Psoas muscle (tissue), 8 donors: ENCODE results near the gene DNMT3A. TPM values are rescaled to one million over a fixed set of nuclear protein-coding genes. Genes with fewer than 3 reads are reported as not detected.

ENCODE experiments used
- ATAC-seq, 4 donors: fragments of 200-7000 bp; cut with Tn5 transposase; one replicate each; pipeline ENCODE4 v1.9.1; 2020; ENCODE audit warnings: moderate library complexity in 3 of 4, mild to moderate bottlenecking in 2 of 4
- DNase-seq, 2 donors: peaks; one replicate each; pipeline ENCODE4 v3.0.0-alpha.2; 2020
- H3K27ac ChIP-seq: fragments of 200-600 bp; one replicate; pipeline ENCODE4 v1.8.0; 2022
- H3K27me3 ChIP-seq, 3 donors: fragments of 200-600 bp in 1 of 3; one replicate each; pipeline versions ENCODE4 v1.6.1 to v1.8.0; 2013 to 2022; ENCODE audit warnings: low read length in 2 of 3, mild to moderate bottlenecking in 2 of 3, moderate library complexity in 1 of 3; ENCODE audit not compliant: insufficient read depth in 3 of 3
- H3K36me3 ChIP-seq, 2 donors: fragments of 200-600 bp in 1 of 2; one replicate each; pipeline versions ENCODE4 v1.6.1 to v1.8.0; 2013 to 2022; ENCODE audit warnings: low read depth in 1 of 2, mild to moderate bottlenecking in 1 of 2, moderate library complexity in 1 of 2; ENCODE audit not compliant: insufficient read depth in 1 of 2
- H3K4me1 ChIP-seq: fragments of 200-600 bp; one replicate; pipeline ENCODE4 v1.8.0; 2022
- H3K4me3 ChIP-seq: fragments of 200-600 bp; one replicate; pipeline ENCODE4 v1.8.0; 2022; ENCODE audit warnings: mild to moderate bottlenecking
- H3K9me3 ChIP-seq: fragments of 200-600 bp; one replicate; pipeline ENCODE4 v1.8.0; 2022
- WGBS, 3 donors: extraction: QIAGEN DNeasy Blood & Tissue Kit; methylation state at CpG; one replicate each; pipeline versions ENCODE4 v1.1.6 to v1.1.7; 2013; 5-methylcytosine and 5-hydroxymethylcytosine counted together
- intact Hi-C, 2 donors: fragments of 100-400 bp; cut with DNase I; formaldehyde crosslinking; loops; one replicate each; pipeline versions ENCODE4 v1.11.0 to v1.14.2; 2022
- polyA plus RNA-seq, 3 donors: library from polyadenylated mRNA; stranded (reverse); fragments of 200-250 nt; gene quantifications; one replicate each; pipeline ENCODE4 v1.2.3, GENCODE V29; 2013
- total RNA-seq, 4 donors: library from RNA; stranded (reverse); fragmentation: NEBNext Ultra II Directional in 2 of 4; extraction: Animal tissue kit (Norgen Biotek cat#: 25700) in 2 of 4; gene quantifications; one replicate each; pipeline versions ENCODE4 v1.2.1 to v1.2.4, GENCODE V29; 2021 to 2023
- TF ChIP-seq, protein P1 (sequence below): fragments of 200-600 bp; IDR thresholded peaks from one replicate; pipeline ENCODE4 v1.8.0; 2022; ENCODE audit warnings: antibody characterized with exemption
- donor health status: healthy with polysubstance abuse.
- donor health status: DM: no; HTN: no; CAD: no; lungs with moderate emphysema.
- donor health status: Bipolar disorder and iron deficiency.
- donor health status: healthy.
- donor health status: DM: yes; HTN: yes; CAD: no.
- donor health status: DM: no; HTN: no; CAD: no.
- donor health status: DM: no; HTN: no; CAD: no.
- donor health status: DM: yes; HTN: yes; CAD: no.

Gene DNMT3A
- total and polyA plus RNA-seq, 7 donors, result 7.1 to 26.2 (median 20.6) TPM

DNA sequence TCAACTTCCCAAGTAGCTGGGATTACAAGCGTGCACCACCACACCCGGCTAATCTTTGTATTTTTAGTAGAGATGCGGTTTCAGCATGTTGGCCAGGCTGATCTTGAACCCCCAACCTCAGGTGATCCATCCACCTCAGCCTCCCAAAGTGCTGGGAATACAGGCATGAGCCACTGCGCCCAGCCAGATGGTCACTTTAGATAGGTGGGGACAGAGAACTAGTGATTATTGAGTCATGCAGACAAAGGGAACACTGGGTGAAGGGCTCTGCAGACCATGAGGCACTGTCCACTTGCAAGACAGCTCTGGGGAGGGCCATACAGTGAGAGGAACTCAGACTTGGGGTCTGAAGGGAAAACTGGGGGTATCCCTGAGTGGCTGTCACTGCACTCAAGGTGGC is 114.9 kb downstream of the DNMT3A start:
- 97 to 99% (median 98%) methylated on average over 4 of the region's 4 CpGs for WGBS, 3 donors
- H3K4me3 ChIP-seq, result no peak overlapping the region
- H3K27ac ChIP-seq, result no peak overlapping the region
- intact Hi-C loops, result no loop called here
- DNase-seq, result no peak
- H3K4me1 ChIP-seq, result peaks cover 3% of the 10 kb centered on the region
- H3K36me3 ChIP-seq, result peaks cover 2 to 4% of the 10 kb centered on the region in 2 donors
- ATAC-seq, result no peak
- no peaks in the 10 kb centered on the region for H3K27me3 ChIP-seq
- TF ChIP-seq, protein P1, sequence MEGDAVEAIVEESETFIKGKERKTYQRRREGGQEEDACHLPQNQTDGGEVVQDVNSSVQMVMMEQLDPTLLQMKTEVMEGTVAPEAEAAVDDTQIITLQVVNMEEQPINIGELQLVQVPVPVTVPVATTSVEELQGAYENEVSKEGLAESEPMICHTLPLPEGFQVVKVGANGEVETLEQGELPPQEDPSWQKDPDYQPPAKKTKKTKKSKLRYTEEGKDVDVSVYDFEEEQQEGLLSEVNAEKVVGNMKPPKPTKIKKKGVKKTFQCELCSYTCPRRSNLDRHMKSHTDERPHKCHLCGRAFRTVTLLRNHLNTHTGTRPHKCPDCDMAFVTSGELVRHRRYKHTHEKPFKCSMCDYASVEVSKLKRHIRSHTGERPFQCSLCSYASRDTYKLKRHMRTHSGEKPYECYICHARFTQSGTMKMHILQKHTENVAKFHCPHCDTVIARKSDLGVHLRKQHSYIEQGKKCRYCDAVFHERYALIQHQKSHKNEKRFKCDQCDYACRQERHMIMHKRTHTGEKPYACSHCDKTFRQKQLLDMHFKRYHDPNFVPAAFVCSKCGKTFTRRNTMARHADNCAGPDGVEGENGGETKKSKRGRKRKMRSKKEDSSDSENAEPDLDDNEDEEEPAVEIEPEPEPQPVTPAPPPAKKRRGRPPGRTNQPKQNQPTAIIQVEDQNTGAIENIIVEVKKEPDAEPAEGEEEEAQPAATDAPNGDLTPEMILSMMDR, result no peak
- H3K9me3 ChIP-seq, result no peaks in the 10 kb centered on the region

DNA sequence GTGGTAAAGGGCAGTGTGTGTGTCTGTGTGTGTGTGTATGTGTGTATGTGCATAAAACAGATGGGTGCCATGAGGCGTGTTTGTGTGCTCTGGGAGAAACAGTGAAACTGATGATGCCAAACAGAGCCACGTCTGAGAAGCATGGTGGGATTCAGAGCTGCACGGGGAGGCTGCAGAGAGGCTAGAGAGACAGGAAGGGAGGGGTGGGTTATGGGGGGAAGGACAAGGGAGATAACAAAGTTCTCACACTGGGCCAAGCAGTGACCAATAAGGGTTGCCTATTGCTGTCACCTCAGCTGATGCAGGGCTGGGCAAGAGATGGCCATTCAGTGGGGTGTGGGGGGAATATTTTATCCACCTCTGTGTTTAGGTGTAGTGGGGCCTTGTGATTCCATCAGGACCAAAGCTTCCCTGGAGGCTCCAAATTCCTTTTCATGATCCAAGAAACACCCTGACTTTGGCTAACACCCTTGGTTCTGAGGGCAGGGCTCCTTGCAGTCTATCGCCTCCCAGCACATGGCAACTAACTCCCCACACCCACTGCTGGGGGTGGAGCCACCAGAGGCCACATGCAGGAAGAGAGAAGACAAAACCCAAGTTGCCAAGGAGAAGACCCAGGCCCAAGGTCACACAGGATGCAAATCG is 119.1 kb downstream of the DNMT3A start:
- WGBS, 3 donors, result 75 to 80% (median 77%) methylated on average over 5 of the region's 5 CpGs
- TF ChIP-seq, protein P1, result no peak
- DNase-seq, result no peak

DNA sequence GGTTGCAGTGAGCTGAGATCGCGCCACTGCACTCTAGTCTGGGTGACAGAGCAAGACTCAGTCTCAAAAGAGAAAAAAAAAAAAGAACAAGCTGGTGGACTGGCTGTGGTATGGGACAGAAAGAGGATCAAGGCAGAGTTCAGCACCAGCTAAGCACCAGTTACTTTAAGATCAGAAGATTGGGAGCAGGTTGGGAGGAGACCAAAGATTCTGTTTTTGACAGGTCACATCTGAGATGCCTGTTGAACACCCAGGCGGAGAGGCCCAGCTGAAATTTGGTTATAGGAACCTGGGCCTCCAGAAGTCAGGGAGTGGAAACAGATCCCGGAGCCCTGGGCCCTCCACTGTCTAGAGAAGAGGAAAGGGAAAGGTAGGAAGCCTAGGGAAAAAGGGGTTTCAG is 120.1 kb downstream of the DNMT3A start:
- Histone ChIP-seq H3K27me3 (no peaks in the 10 kb centered on the region), H3K4me1 (no peaks in the 10 kb centered on the region), H3K4me3 (no peak overlapping the region), H3K36me3 (no peaks in the 10 kb centered on the region), H3K27ac (no peak overlapping the region), H3K9me3 (no peaks in the 10 kb centered on the region)
- TF ChIP-seq, protein P1, result no peak
- DNase-seq, result no peak
- ATAC-seq, result no peak
- intact Hi-C loops, result no loop called here
- WGBS, 3 donors, result 93 to 96% (median 96%) methylated on average over 4 of the region's 4 CpGs

More for the DNA sequence above, 119.1 kb downstream of the DNMT3A start:
- Histone ChIP-seq H3K27ac (no peak overlapping the region), H3K4me1 (no peaks in the 10 kb centered on the region), H3K27me3 (no peaks in the 10 kb centered on the region), H3K9me3 (no peaks in the 10 kb centered on the region), H3K36me3 (no peaks in the 10 kb centered on the region), H3K4me3 (no peak overlapping the region)
- intact Hi-C loops, result no loop called here
- no peak for ATAC-seq

DNA sequence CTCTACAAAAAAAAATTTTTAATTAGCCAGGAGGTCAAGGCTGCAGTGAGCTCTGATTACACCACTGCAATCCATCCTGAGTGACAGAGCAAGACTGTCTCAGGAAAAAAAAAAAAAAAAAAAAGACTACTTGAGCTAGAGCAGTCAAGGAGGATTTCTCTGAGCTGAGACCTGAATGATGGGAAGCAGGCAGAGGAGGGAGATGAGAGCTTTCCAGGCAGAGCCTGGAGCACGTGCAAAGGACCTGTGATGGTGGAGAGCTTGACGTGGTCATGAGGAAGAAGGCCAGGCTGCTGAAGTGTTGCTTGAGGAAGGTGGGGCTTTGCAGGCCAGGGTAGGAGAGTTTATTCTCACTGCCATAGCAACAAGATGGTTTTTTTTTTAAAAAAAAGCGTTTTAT is 121.4 kb downstream of the DNMT3A start:
- Histone ChIP-seq H3K9me3 (no peaks in the 10 kb centered on the region), H3K4me1 (no peaks in the 10 kb centered on the region), H3K36me3 (no peaks in the 10 kb centered on the region), H3K27me3 (no peaks in the 10 kb centered on the region), H3K27ac (no peak overlapping the region), H3K4me3 (no peak overlapping the region)
- DNase-seq (no peak), ATAC-seq (no peak)
- TF ChIP-seq, protein P1, result no peak
- intact Hi-C loops, result no loop called here
- WGBS, 3 donors, result 85 to 92% (median 87%) methylated on average over 3 of the region's 3 CpGs

- TF ChIP-seq, protein P1, result no peak
- ATAC-seq (no peak), DNase-seq (no peak)
- 89 to 92% (median 91%) methylated on average over 3 of the region's 3 CpGs for WGBS, 3 donors
- H3K4me1 ChIP-seq, result no peaks in the 10 kb centered on the region
- no peaks in the 10 kb centered on the region for H3K9me3 ChIP-seq
- no peaks in the 10 kb centered on the region for H3K36me3 ChIP-seq
- no peaks in the 10 kb centered on the region for H3K27me3 ChIP-seq
- no peak overlapping the region for H3K27ac ChIP-seq
- no peak overlapping the region for H3K4me3 ChIP-seq
- intact Hi-C loops, result no loop called here
Observed at GRCh38 chr2:25219621-25220020, 122.1 kb downstream of the DNMT3A start.
